ENCODE measurements around the gene SMURF2. TPM values are rescaled to one million over a fixed set of nuclear protein-coding genes. Genes with fewer than 3 reads are reported as not detected.
A peak's percentile ranks its signal among the peaks of the same experiment; 100 is the strongest.

Gene SMURF2
- total RNA-seq, 1 experiment from 2014 or later = 35.3 TPM

DNA sequence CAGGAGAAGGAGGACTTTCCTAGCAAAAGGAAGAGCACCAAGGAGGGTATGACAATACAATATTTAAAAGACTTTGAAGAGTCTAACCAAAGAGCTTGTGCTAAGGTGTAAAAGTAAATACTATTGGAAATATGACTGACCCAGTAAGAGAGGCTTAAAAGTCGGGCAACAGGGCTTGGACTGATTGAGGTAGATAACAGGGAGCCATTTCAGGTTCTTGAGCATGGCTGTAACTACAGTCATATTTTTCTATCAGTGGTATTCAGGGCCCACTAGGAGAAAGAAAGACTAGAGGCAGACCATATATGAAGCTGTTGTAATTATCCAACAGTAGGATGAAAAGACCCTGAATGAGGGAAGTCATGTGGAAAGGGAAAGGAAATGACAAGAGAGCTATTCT lies 62.3 kb downstream of the SMURF2 start:
- Mint-ChIP-seq H3K9me3 (no peaks in the 10 kb centered on the region), H3K27ac (peak overlapping the region in 1 of 3 experiments; percentile 65; a peak in 1 of 7 replicates), H3K4me1 (peaks cover 0 to 8% of the 10 kb centered on the region in 2 experiments; a peak in 2 of 4 replicates), H3K4me3 (no peak overlapping the region), H3K36me3 (ENCODE audit: insufficient read depth in 1 of 3, low read depth in 3 of 3) (peaks cover 5 to 11% (median 9%) of the 10 kb centered on the region in 3 experiments; a peak in 5 of 7 replicates), H3K27me3 (ENCODE audit: low read depth) (no peaks in the 10 kb centered on the region)
- WGBS (ENCODE audit: extremely low coverage, insufficient read length, low lambda C conversion rate) = no CpG with 5 or more reads among the region's 1 CpG
- H3K23me2 ChIP-seq (ENCODE audit: insufficient read length, low read depth, low read length, poor library complexity, severe bottlenecking) = no peaks in the 10 kb centered on the region
- no peak overlapping the region for H3K18ac ChIP-seq (ENCODE audit: insufficient read length, low read depth, low read length)
- no peak overlapping the region for H3K4me2 ChIP-seq (ENCODE audit: insufficient read depth, insufficient read length, low read length)
- H4K5ac ChIP-seq (ENCODE audit: insufficient read length, low read depth, low read length) = no peak overlapping the region
- no peak overlapping the region for H4K8ac ChIP-seq (replicated peaks; ENCODE audit: insufficient read length, low read depth, low read length)
- no peak overlapping the region for H2BK120ac ChIP-seq (ENCODE audit: low read depth, low read length, poor library complexity, severe bottlenecking)
- no peaks in the 10 kb centered on the region for H3K79me1 ChIP-seq (ENCODE audit: insufficient read depth, low read depth, low read length, poor library complexity, severe bottlenecking)
- no peaks in the 10 kb centered on the region for H3K27me3 ChIP-seq (ENCODE audit: insufficient read depth, low read length)
- H3K14ac ChIP-seq (ENCODE audit: insufficient read depth, low read length) = no peak overlapping the region
- no peaks in the 10 kb centered on the region for H4K20me1 ChIP-seq (ENCODE audit: control insufficient read depth, insufficient read depth, insufficient read length)
- no peaks in the 10 kb centered on the region for H3K4me1 ChIP-seq (ENCODE audit: insufficient read depth, low read length)
- no peak overlapping the region for H2BK20ac ChIP-seq (ENCODE audit: low read depth, low read length, poor library complexity, severe bottlenecking)
- no peak overlapping the region for H3K9ac ChIP-seq (ENCODE audit: extremely low read depth, insufficient read length, low read length)
- H3K4ac ChIP-seq (ENCODE audit: low read depth, low read length) = no peak overlapping the region
- H3K9me3 ChIP-seq (ENCODE audit: control insufficient read depth, low read depth, low read length) = no peaks in the 10 kb centered on the region
- H4K91ac ChIP-seq (ENCODE audit: insufficient read length, low read depth, low read length) = no peak overlapping the region
- H3K79me2 ChIP-seq (ENCODE audit: insufficient read depth, low read length) = no peaks in the 10 kb centered on the region; the same call in 1 of the 2 replicates
- no peak overlapping the region for H2AFZ ChIP-seq (ENCODE audit: low read length)
- H2AK5ac ChIP-seq (ENCODE audit: insufficient read length, low read length) = no peak overlapping the region
- H3T11ph ChIP-seq (ENCODE audit: low read length) = no peak overlapping the region
- H2BK5ac ChIP-seq (ENCODE audit: insufficient read length, low read length) = no peak overlapping the region
- no peak overlapping the region for H2BK12ac ChIP-seq (ENCODE audit: insufficient read length, low read depth, low read length)
- TF ChIP-seq, protein P1, sequence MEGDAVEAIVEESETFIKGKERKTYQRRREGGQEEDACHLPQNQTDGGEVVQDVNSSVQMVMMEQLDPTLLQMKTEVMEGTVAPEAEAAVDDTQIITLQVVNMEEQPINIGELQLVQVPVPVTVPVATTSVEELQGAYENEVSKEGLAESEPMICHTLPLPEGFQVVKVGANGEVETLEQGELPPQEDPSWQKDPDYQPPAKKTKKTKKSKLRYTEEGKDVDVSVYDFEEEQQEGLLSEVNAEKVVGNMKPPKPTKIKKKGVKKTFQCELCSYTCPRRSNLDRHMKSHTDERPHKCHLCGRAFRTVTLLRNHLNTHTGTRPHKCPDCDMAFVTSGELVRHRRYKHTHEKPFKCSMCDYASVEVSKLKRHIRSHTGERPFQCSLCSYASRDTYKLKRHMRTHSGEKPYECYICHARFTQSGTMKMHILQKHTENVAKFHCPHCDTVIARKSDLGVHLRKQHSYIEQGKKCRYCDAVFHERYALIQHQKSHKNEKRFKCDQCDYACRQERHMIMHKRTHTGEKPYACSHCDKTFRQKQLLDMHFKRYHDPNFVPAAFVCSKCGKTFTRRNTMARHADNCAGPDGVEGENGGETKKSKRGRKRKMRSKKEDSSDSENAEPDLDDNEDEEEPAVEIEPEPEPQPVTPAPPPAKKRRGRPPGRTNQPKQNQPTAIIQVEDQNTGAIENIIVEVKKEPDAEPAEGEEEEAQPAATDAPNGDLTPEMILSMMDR (conservative IDR thresholded peaks at IDR 0.05) = no peak
- no peak overlapping the region for H2BK15ac ChIP-seq (ENCODE audit: low read depth, low read length)
- H3K23ac ChIP-seq (ENCODE audit: insufficient read length, low read depth, low read length) = no peak overlapping the region
- H3K56ac ChIP-seq (ENCODE audit: insufficient read length, low read depth, low read length) = no peak overlapping the region
- no peak for DNase-seq
- no peak overlapping the region for H3K27ac ChIP-seq (ENCODE audit: insufficient read length, low read depth, low read length)
